Astrocyte of the cerebellum (primary cell): ENCODE data around the gene EPAS1.

Experiments
- DNase-seq: peaks from one replicate; pipeline ENCODE4 v3.0.0-alpha.2; 2011; ENCODE audit warnings: low read depth
- H3K4me3 ChIP-seq: 2 replicates; pipeline ENCODE4 v1.5.1; 2011; ENCODE audit warnings: mild to moderate bottlenecking, low read depth, low read length, moderate library complexity
- CTCF ChIP-seq: IDR thresholded peaks from 2 replicates; pipeline ENCODE4 v1.5.1; 2012; ENCODE audit warnings: low read length, low read depth, moderate library complexity, mild to moderate bottlenecking; ENCODE audit errors: missing control alignments
- in situ Hi-C: cut with HindIII; loops from 2 replicates; pipeline ENCODE4 v1.10.0; 2017; ENCODE audit warnings: low sequenced_read_pairs

The EPAS1 gene

DNA sequence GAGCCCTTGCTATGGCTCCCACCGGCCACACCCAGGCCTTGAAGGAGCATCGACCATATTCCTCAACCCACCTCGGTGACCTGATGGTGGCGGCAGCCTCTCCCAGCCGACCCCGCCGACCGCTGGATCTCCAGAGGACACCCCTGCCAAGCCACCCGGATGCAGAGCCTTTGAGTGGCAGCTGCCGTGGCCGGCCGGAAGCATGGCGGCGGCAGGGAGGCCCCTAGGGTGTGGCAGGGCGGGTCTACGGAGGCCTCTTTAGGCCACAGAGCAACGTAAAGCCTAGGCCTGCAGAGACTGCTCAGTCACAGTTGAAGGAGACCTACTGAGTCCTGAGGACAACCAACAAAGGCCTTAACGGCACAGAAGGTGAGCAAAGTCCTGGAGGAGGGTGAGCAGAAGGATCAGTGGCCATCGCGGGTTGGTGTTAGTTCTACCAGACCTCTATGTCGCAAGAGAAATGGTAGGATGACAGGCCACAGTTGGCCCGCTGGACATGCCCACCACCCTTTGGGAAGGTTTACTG lies 131.8 kb downstream of the EPAS1 start:
- in situ Hi-C loops: no loop called here
- H3K4me3 ChIP-seq: no peak overlapping the region
- DNase-seq: no peak

GRCh38 chr2:46430413-46430812 lies 133.2 kb downstream of the EPAS1 start:
- DNase-seq: no peak
- no peak for TF ChIP-seq CTCF
- in situ Hi-C loops: no loop called here
- H3K4me3 ChIP-seq: no peak overlapping the region

More for the DNA sequence above, 131.8 kb downstream of the EPAS1 start:
- no peak for TF ChIP-seq CTCF

DNA sequence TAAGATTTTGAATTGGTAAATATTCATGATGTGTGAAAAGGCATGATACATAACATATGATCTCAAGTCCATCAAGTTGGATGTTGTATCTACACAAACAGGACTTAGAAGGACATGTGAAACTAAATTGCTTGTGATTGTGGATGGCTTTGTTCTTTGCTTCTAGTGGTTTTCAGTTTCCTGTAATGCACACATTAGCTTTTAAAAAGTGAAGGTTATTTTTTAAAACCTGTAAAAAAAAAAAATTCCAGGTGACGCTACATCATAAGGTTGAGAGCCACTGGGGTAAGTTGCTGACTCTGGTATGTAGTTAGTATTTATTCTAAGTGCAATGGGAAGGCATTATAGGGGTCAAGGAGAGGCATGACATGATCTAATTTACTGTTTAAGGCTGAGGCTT lies 133.8 kb downstream of the EPAS1 start:
- in situ Hi-C loops: no loop called here
- no peak for TF ChIP-seq CTCF
- DNase-seq: no peak
- no peak overlapping the region for H3K4me3 ChIP-seq

GRCh38 chr2:46431481-46432235 lies 134.5 kb downstream of the EPAS1 start:
- H3K4me3 ChIP-seq: no peak overlapping the region
- DNase-seq: no peak
- in situ Hi-C loops: no loop called here
- TF ChIP-seq CTCF: no peak

DNA sequence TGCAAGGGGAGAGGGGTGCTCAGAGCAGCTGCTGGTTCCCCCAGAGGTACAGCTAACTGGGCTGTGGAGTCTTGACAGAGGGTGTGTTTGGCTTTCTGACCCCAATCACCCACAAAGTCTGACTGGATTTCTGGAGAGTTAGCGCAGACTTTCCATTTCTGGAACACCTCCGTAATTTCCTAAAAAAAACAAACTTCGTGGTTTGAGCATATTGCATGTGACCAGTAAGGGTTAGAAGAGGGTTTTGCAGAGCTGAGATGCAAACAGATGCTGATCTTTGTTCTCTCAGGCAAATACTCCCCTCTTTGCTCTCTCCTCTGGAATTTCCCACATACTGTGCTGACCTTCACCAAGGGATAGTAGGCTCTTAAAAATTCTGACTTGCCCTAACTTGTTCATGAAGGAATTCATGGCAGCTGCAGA lies 137.7 kb downstream of the EPAS1 start:
- TF ChIP-seq CTCF: no peak
- peak; percentile 51 for DNase-seq
- no peak overlapping the region for H3K4me3 ChIP-seq
- in situ Hi-C loops: no loop called here

DNA sequence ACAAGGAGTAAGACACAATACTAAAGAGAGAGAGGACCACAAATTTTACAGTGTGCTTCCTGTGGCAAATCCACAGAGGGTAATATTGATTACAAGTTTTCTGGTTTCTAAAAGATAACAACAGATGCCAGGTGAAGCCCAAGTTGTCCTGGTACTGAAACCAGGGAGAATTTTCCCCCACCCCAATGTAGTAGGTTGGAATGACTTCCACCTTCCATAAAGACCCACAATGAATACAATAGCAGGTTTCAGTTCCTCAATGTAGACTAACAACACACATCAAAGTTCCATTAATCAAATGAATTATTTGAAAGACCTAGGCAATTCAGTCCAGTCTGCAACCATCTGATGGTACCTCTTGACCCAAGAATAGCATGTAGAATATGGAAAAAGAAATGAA lies 138.1 kb downstream of the EPAS1 start:
- H3K4me3 ChIP-seq: no peak overlapping the region
- in situ Hi-C loops: no loop called here
- DNase-seq: no peak
- no peak for TF ChIP-seq CTCF
